HepG2 (cell line): ENCODE results near the gene ACTR1B. TPM values are rescaled to one million over a fixed set of nuclear protein-coding genes. Genes with fewer than 3 reads are reported as not detected.
A peak's percentile ranks its signal among the peaks of the same experiment; 100 is the strongest.

ENCODE experiments used
- CBX1 ChIP-seq: IDR thresholded peaks from one replicate; pipeline ENCODE4 v1.6.1; 2016; ENCODE audit warnings: antibody characterized with exemption, low read depth
- HDAC6 ChIP-seq: fragments of 200-600 bp; sonication (generic); IDR thresholded peaks from 2 replicates; pipeline ENCODE4 v1.7.0; 2017; ENCODE audit warnings: mild to moderate bottlenecking, antibody characterized with exemption, low read length, low read depth
- IKZF4 ChIP-seq: sonication (generic); formaldehyde crosslinking; IDR thresholded peaks from 2 replicates; pipeline ENCODE4 v1.5.1; 2020; ENCODE audit warnings: borderline replicate concordance, mild to moderate bottlenecking, low read depth, missing genetic modification reagents; ENCODE audit errors: not compliant biosample characterization
- IRX3 ChIP-seq: sonication (generic); formaldehyde crosslinking; IDR thresholded peaks from 2 replicates; pipeline ENCODE4 v1.8.1; 2023; ENCODE audit warnings: mild to moderate bottlenecking, low read depth, missing genetic modification reagents, borderline replicate concordance
- ISX ChIP-seq: sonication (generic); formaldehyde crosslinking; conservative IDR thresholded peaks from 2 replicates; pipeline ENCODE4 v1.5.0; 2020; ENCODE audit warnings: missing genetic modification reagents
- NFE2L1 ChIP-seq: sonication (generic); formaldehyde crosslinking; IDR thresholded peaks from 2 replicates; pipeline ENCODE4 v1.4.0; 2020; ENCODE audit warnings: missing genetic modification reagents, mild to moderate bottlenecking, borderline replicate concordance
- WIZ ChIP-seq: sonication (generic); formaldehyde crosslinking; IDR thresholded peaks from 2 replicates; pipeline ENCODE4 v1.5.1; 2020; ENCODE audit warnings: mild to moderate bottlenecking, missing genetic modification reagents
- ZNF124 ChIP-seq: sonication (generic); formaldehyde crosslinking; IDR thresholded peaks from 2 replicates; pipeline ENCODE4 v1.4.0; 2020; ENCODE audit warnings: missing genetic modification reagents
- ZNF83 ChIP-seq: sonication (generic); formaldehyde crosslinking; IDR thresholded peaks from 2 replicates; pipeline ENCODE4 v1.4.0; 2020; ENCODE audit warnings: missing genetic modification reagents, mild to moderate bottlenecking, borderline replicate concordance
- polyA plus RNA-seq, 8 experiments: library from polyadenylated mRNA; depleted of rRNA in 3 of 8; stranded (reverse) in 7 of 8; unstranded in 1 of 8; fragments of >200 nt; fragmentation: Illumina TruSeq in 4 of 8; extraction: Trizol in 4 of 8; gene quantifications; 2 replicates each; pipeline versions ENCODE4 v1.2.1 to v1.2.3, GENCODE V29; 2011 to 2016; ENCODE audit warnings: low read depth in 4 of 8, missing spikeins in 1 of 8, mixed read lengths in 1 of 8; ENCODE audit not compliant: insufficient read depth in 1 of 8
- total RNA-seq, 5 experiments: library from RNA; depleted of rRNA; stranded (reverse); fragments of >200 nt; fragmentation: Illumina TruSeq; extraction: Trizol; gene quantifications; 2 replicates each; pipeline ENCODE4 v1.2.3, GENCODE V29; 2016; ENCODE audit warnings: low read depth in 1 of 5
- TF ChIP-seq, protein P1 (sequence below): sonication (generic); formaldehyde crosslinking; IDR thresholded peaks from 2 replicates; pipeline ENCODE4 v1.5.0; 2020; ENCODE audit warnings: missing genetic modification reagents, mild to moderate bottlenecking, borderline replicate concordance
- TF ChIP-seq, protein P2 (sequence below): sonication (generic); formaldehyde crosslinking; IDR thresholded peaks from 2 replicates; pipeline ENCODE4 v1.4.0; 2020; ENCODE audit warnings: missing genetic modification reagents
- TF ChIP-seq, protein P3 (sequence below): sonication (generic); formaldehyde crosslinking; IDR thresholded peaks from 2 replicates; pipeline ENCODE4 v1.4.0; 2020; ENCODE audit warnings: mild to moderate bottlenecking, missing genetic modification reagents
- TF ChIP-seq, protein P4 (sequence below): sonication (generic); formaldehyde crosslinking; IDR thresholded peaks from 2 replicates; pipeline ENCODE4 v1.8.1; 2023; ENCODE audit warnings: mild to moderate bottlenecking, inconsistent platforms, moderate library complexity, missing genetic modification reagents, borderline replicate concordance
- TF ChIP-seq, protein P5 (sequence below): sonication (generic); formaldehyde crosslinking; IDR thresholded peaks from 2 replicates; pipeline ENCODE4 v1.4.0; 2020; ENCODE audit warnings: missing genetic modification reagents
- TF ChIP-seq, protein P6 (sequence below): IDR thresholded peaks from 2 replicates; pipeline ENCODE4 v1.6.1; 2016; ENCODE audit warnings: missing biosample characterization, missing genetic modification reagents, low read depth
- TF ChIP-seq, protein P7 (sequence below): sonication (generic); formaldehyde crosslinking; IDR thresholded peaks from 2 replicates; pipeline ENCODE4 v1.5.0; 2020; ENCODE audit warnings: mild to moderate bottlenecking, missing genetic modification reagents, moderate library complexity
- TF ChIP-seq, protein P8 (sequence below): sonication (generic); formaldehyde crosslinking; IDR thresholded peaks from 2 replicates; pipeline ENCODE4 v1.8.0; 2022; ENCODE audit warnings: missing genetic modification reagents, mild to moderate bottlenecking, moderate library complexity, borderline replicate concordance

The ACTR1B gene
- total and polyA plus RNA-seq, 2 of the 13 experiments (the other 11 are each of a cell fraction or from before 2014, with no cell fraction given): 61.7 to 76.7 TPM

DNA sequence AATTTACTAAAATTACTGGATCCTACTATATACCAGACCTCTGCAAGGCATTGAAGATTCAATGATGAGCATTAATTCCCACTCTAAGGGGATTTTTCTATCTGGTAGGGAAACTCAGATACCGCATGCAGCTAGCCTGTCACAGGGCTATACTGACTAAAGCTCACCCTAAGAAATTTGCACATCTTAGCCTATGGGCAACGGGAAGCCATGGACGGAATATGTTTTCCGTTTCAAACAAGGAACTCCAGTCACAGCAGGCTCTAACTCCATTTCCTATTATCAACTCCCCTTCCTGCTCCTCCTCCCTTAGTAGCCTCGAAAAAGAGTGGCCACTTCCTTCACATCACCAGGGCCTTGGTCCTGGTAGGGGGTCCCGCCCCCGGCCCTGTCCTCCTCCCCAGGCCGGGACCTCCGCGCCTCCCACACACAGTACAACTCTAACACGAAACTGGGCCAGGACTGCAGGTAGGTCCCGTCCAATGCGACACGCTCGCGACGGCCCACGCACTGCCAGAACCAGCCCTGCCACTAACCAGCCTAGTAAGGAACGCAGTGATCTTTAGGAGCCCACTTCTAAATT is 18.6 kb downstream of the ACTR1B start (continued):
- TF ChIP-seq NFE2L1 (CRISPR knock-in tag) (no peak), ZNF124 (CRISPR knock-in tag) (no peak), ZNF83 (CRISPR knock-in tag) (no peak), HDAC6 (no peak), IKZF4 (CRISPR knock-in tag) (no peak), ISX (CRISPR knock-in tag) (no peak), WIZ (CRISPR knock-in tag) (0 out of 2 replicates have a peak, but pooled peaks have one; percentile 18), IRX3 (CRISPR knock-in tag) (no peak), CBX1 (no peak)
- TF ChIP-seq, protein P1, sequence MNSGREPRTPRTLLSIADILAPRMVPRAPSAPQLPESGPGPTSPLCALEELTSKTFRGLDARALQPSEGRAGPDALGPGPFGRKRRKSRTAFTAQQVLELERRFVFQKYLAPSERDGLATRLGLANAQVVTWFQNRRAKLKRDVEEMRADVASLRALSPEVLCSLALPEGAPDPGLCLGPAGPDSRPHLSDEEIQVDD (CRISPR knock-in tag): no peak
- TF ChIP-seq, protein P2, sequence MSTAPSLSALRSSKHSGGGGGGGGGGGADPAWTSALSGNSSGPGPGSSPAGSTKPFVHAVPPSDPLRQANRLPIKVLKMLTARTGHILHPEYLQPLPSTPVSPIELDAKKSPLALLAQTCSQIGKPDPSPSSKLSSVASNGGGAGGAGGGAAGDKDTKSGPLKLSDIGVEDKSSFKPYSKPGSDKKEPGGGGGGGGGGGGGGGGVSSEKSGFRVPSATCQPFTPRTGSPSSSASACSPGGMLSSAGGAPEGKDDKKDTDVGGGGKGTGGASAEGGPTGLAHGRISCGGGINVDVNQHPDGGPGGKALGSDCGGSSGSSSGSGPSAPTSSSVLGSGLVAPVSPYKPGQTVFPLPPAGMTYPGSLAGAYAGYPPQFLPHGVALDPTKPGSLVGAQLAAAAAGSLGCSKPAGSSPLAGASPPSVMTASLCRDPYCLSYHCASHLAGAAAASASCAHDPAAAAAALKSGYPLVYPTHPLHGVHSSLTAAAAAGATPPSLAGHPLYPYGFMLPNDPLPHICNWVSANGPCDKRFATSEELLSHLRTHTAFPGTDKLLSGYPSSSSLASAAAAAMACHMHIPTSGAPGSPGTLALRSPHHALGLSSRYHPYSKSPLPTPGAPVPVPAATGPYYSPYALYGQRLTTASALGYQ: no peak
- TF ChIP-seq, protein P3, sequence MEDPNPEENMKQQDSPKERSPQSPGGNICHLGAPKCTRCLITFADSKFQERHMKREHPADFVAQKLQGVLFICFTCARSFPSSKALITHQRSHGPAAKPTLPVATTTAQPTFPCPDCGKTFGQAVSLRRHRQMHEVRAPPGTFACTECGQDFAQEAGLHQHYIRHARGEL (CRISPR knock-in tag): no peak
- TF ChIP-seq, protein P4, sequence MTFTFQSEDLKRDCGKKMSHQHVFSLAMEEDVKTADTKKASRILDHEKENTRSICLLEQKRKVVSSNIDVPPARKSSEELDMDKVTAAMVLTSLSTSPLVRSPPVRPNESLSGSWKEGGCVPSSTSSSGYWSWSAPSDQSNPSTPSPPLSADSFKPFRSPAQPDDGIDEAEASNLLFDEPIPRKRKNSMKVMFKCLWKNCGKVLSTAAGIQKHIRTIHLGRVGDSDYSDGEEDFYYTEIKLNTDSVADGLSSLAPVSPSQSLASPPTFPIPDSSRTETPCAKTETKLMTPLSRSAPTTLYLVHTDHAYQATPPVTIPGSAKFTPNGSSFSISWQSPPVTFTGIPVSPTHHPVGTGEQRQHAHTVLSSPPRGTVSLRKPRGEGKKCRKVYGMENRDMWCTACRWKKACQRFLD (CRISPR knock-in tag): no peak
- TF ChIP-seq, protein P5, sequence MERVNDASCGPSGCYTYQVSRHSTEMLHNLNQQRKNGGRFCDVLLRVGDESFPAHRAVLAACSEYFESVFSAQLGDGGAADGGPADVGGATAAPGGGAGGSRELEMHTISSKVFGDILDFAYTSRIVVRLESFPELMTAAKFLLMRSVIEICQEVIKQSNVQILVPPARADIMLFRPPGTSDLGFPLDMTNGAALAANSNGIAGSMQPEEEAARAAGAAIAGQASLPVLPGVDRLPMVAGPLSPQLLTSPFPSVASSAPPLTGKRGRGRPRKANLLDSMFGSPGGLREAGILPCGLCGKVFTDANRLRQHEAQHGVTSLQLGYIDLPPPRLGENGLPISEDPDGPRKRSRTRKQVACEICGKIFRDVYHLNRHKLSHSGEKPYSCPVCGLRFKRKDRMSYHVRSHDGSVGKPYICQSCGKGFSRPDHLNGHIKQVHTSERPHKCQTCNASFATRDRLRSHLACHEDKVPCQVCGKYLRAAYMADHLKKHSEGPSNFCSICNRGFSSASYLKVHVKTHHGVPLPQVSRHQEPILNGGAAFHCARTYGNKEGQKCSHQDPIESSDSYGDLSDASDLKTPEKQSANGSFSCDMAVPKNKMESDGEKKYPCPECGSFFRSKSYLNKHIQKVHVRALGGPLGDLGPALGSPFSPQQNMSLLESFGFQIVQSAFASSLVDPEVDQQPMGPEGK (CRISPR knock-in tag): no peak
- TF ChIP-seq, protein P6, sequence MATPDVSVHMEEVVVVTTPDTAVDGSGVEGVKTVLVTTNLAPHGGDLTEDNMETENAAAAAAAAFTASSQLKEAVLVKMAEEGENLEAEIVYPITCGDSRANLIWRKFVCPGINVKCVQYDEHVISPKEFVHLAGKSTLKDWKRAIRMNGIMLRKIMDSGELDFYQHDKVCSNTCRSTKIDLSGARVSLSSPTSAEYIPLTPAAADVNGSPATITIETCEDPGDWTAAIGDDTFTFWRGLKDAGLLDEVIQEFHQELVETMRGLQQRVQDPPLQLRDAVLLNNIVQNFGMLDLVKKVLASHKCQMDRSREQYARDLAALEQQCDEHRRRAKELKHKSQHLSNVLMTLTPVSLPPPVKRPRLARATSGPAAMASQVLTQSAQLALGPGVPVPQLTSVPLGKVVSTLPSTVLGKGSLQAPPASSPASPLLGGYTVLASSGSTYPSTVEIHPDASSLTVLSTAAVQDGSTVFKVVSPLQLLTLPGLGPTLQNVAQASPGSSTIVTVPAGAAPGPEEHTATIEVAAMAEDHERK: no peak
- TF ChIP-seq, protein P7, sequence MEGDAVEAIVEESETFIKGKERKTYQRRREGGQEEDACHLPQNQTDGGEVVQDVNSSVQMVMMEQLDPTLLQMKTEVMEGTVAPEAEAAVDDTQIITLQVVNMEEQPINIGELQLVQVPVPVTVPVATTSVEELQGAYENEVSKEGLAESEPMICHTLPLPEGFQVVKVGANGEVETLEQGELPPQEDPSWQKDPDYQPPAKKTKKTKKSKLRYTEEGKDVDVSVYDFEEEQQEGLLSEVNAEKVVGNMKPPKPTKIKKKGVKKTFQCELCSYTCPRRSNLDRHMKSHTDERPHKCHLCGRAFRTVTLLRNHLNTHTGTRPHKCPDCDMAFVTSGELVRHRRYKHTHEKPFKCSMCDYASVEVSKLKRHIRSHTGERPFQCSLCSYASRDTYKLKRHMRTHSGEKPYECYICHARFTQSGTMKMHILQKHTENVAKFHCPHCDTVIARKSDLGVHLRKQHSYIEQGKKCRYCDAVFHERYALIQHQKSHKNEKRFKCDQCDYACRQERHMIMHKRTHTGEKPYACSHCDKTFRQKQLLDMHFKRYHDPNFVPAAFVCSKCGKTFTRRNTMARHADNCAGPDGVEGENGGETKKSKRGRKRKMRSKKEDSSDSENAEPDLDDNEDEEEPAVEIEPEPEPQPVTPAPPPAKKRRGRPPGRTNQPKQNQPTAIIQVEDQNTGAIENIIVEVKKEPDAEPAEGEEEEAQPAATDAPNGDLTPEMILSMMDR: no peak
- TF ChIP-seq, protein P8, sequence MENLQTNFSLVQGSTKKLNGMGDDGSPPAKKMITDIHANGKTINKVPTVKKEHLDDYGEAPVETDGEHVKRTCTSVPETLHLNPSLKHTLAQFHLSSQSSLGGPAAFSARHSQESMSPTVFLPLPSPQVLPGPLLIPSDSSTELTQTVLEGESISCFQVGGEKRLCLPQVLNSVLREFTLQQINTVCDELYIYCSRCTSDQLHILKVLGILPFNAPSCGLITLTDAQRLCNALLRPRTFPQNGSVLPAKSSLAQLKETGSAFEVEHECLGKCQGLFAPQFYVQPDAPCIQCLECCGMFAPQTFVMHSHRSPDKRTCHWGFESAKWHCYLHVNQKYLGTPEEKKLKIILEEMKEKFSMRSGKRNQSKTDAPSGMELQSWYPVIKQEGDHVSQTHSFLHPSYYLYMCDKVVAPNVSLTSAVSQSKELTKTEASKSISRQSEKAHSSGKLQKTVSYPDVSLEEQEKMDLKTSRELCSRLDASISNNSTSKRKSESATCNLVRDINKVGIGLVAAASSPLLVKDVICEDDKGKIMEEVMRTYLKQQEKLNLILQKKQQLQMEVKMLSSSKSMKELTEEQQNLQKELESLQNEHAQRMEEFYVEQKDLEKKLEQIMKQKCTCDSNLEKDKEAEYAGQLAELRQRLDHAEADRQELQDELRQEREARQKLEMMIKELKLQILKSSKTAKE (CRISPR knock-in tag): no peak
